ENCODE measurements around the gene KCNC1.

KCNC1 gene

GRCh38 chr11:17724020-17724908 lies 10.3 kb upstream of the KCNC1 start:
- Histone ChIP-seq H3K4me3 (ENCODE audit: low read length in 2 of 2) (no peak overlapping the region), H3K27me3 (ENCODE audit: control insufficient read depth in 2 of 2, insufficient read depth in 2 of 2, low read length in 2 of 2) (peaks cover 29 to 40% of the 10 kb centered on the region in 2 donors), H3K27ac (ENCODE audit: low read depth in 2 of 2, low read length in 2 of 2) (no peak overlapping the region), H3K36me3 (ENCODE audit: control insufficient read depth in 2 of 2, insufficient read depth in 2 of 2, low read length in 2 of 2) (no peaks in the 10 kb centered on the region), H3K9ac (ENCODE audit: low read depth in 1 of 2, low read length in 2 of 2) (no peak overlapping the region), H3K4me1 (ENCODE audit: control insufficient read depth in 2 of 2, insufficient read depth in 2 of 2, low read length in 2 of 2) (no peaks in the 10 kb centered on the region), H3K9me3 (ENCODE audit: control insufficient read depth in 2 of 2, low read length in 2 of 2) (no peaks in the 10 kb centered on the region)

GRCh38 chr11:17725174-17725573 lies 9.4 kb upstream of the KCNC1 start:
- peaks cover 26 to 40% of the 10 kb centered on the region in 2 donors for H3K27me3 ChIP-seq (ENCODE audit: control insufficient read depth in 2 of 2, insufficient read depth in 2 of 2, low read length in 2 of 2)
- no peak overlapping the region for H3K4me3 ChIP-seq (ENCODE audit: low read length in 2 of 2)
- no peak overlapping the region for H3K9ac ChIP-seq (ENCODE audit: low read depth in 1 of 2, low read length in 2 of 2)

GRCh38 chr11:17730137-17730536 lies 4.4 kb upstream of the KCNC1 start:
- Histone ChIP-seq H3K9ac (ENCODE audit: low read depth in 1 of 2, low read length in 2 of 2) (no peak overlapping the region), H3K27ac (ENCODE audit: low read depth in 2 of 2, low read length in 2 of 2) (no peak overlapping the region), H3K9me3 (ENCODE audit: control insufficient read depth in 2 of 2, low read length in 2 of 2) (no peaks in the 10 kb centered on the region), H3K27me3 (ENCODE audit: control insufficient read depth in 2 of 2, insufficient read depth in 2 of 2, low read length in 2 of 2) (peaks cover 27 to 30% of the 10 kb centered on the region in 2 donors), H3K4me3 (ENCODE audit: low read length in 2 of 2) (no peak overlapping the region), H3K36me3 (ENCODE audit: control insufficient read depth in 2 of 2, insufficient read depth in 2 of 2, low read length in 2 of 2) (no peaks in the 10 kb centered on the region), H3K4me1 (ENCODE audit: control insufficient read depth in 2 of 2, insufficient read depth in 2 of 2, low read length in 2 of 2) (no peaks in the 10 kb centered on the region)

More at GRCh38 chr11:17725174-17725573, 9.4 kb upstream of the KCNC1 start:
- no peaks in the 10 kb centered on the region for H3K9me3 ChIP-seq (ENCODE audit: control insufficient read depth in 2 of 2, low read length in 2 of 2)
- H3K4me1 ChIP-seq (ENCODE audit: control insufficient read depth in 2 of 2, insufficient read depth in 2 of 2, low read length in 2 of 2) = no peaks in the 10 kb centered on the region
- H3K36me3 ChIP-seq (ENCODE audit: control insufficient read depth in 2 of 2, insufficient read depth in 2 of 2, low read length in 2 of 2) = no peaks in the 10 kb centered on the region
- no peak overlapping the region for H3K27ac ChIP-seq (ENCODE audit: low read depth in 2 of 2, low read length in 2 of 2)

GRCh38 chr11:17730608-17731462 lies 3.7 kb upstream of the KCNC1 start:
- no peaks in the 10 kb centered on the region for H3K4me1 ChIP-seq (ENCODE audit: control insufficient read depth in 2 of 2, insufficient read depth in 2 of 2, low read length in 2 of 2)
- no peak overlapping the region for H3K4me3 ChIP-seq (ENCODE audit: low read length in 2 of 2)
- no peak overlapping the region for H3K27ac ChIP-seq (ENCODE audit: low read depth in 2 of 2, low read length in 2 of 2)
- H3K9ac ChIP-seq (ENCODE audit: low read depth in 1 of 2, low read length in 2 of 2) = no peak overlapping the region
- H3K36me3 ChIP-seq (ENCODE audit: control insufficient read depth in 2 of 2, insufficient read depth in 2 of 2, low read length in 2 of 2) = no peaks in the 10 kb centered on the region
- H3K27me3 ChIP-seq (ENCODE audit: control insufficient read depth in 2 of 2, insufficient read depth in 2 of 2, low read length in 2 of 2) = peaks cover 23 to 32% of the 10 kb centered on the region in 2 donors
- no peaks in the 10 kb centered on the region for H3K9me3 ChIP-seq (ENCODE audit: control insufficient read depth in 2 of 2, low read length in 2 of 2)

- Histone ChIP-seq H3K27ac (ENCODE audit: low read depth in 2 of 2, low read length in 2 of 2) (no peak overlapping the region), H3K27me3 (ENCODE audit: control insufficient read depth in 2 of 2, insufficient read depth in 2 of 2, low read length in 2 of 2) (peaks cover 35 to 53% of the 10 kb centered on the region in 2 donors), H3K4me1 (ENCODE audit: control insufficient read depth in 2 of 2, insufficient read depth in 2 of 2, low read length in 2 of 2) (no peaks in the 10 kb centered on the region), H3K9me3 (ENCODE audit: control insufficient read depth in 2 of 2, low read length in 2 of 2) (no peaks in the 10 kb centered on the region), H3K36me3 (ENCODE audit: control insufficient read depth in 2 of 2, insufficient read depth in 2 of 2, low read length in 2 of 2) (no peaks in the 10 kb centered on the region), H3K9ac (ENCODE audit: low read depth in 1 of 2, low read length in 2 of 2) (no peak overlapping the region), H3K4me3 (ENCODE audit: low read length in 2 of 2) (no peak overlapping the region)
Observed at GRCh38 chr11:17733261-17733660, 1.3 kb upstream of the KCNC1 start.

GRCh38 chr11:17734986-17735817 lies 621 bp downstream of the KCNC1 start:
- no peaks in the 10 kb centered on the region for H3K36me3 ChIP-seq (ENCODE audit: control insufficient read depth in 2 of 2, insufficient read depth in 2 of 2, low read length in 2 of 2)
- H3K27me3 ChIP-seq (ENCODE audit: control insufficient read depth in 2 of 2, insufficient read depth in 2 of 2, low read length in 2 of 2) = peaks cover 47 to 57% of the 10 kb centered on the region in 2 donors
- no peaks in the 10 kb centered on the region for H3K4me1 ChIP-seq (ENCODE audit: control insufficient read depth in 2 of 2, insufficient read depth in 2 of 2, low read length in 2 of 2)
- no peak overlapping the region for H3K4me3 ChIP-seq (ENCODE audit: low read length in 2 of 2)
- no peak overlapping the region for H3K9ac ChIP-seq (ENCODE audit: low read depth in 1 of 2, low read length in 2 of 2)
- no peaks in the 10 kb centered on the region for H3K9me3 ChIP-seq (ENCODE audit: control insufficient read depth in 2 of 2, low read length in 2 of 2)
- no peak overlapping the region for H3K27ac ChIP-seq (ENCODE audit: low read depth in 2 of 2, low read length in 2 of 2)

- Histone ChIP-seq H3K36me3 (ENCODE audit: control insufficient read depth in 2 of 2, insufficient read depth in 2 of 2, low read length in 2 of 2) (no peaks in the 10 kb centered on the region), H3K27me3 (ENCODE audit: control insufficient read depth in 2 of 2, insufficient read depth in 2 of 2, low read length in 2 of 2) (peaks cover 47 to 55% of the 10 kb centered on the region in 2 donors), H3K27ac (ENCODE audit: low read depth in 2 of 2, low read length in 2 of 2) (no peak overlapping the region), H3K4me1 (ENCODE audit: control insufficient read depth in 2 of 2, insufficient read depth in 2 of 2, low read length in 2 of 2) (no peaks in the 10 kb centered on the region), H3K9ac (ENCODE audit: low read depth in 1 of 2, low read length in 2 of 2) (no peak overlapping the region), H3K9me3 (ENCODE audit: control insufficient read depth in 2 of 2, low read length in 2 of 2) (no peaks in the 10 kb centered on the region), H3K4me3 (ENCODE audit: low read length in 2 of 2) (no peak overlapping the region)
Observed at GRCh38 chr11:17735818-17736578, 1.4 kb downstream of the KCNC1 start.

- H3K36me3 ChIP-seq (ENCODE audit: control insufficient read depth in 2 of 2, insufficient read depth in 2 of 2, low read length in 2 of 2) = no peaks in the 10 kb centered on the region
- no peak overlapping the region for H3K4me3 ChIP-seq (ENCODE audit: low read length in 2 of 2)
- no peaks in the 10 kb centered on the region for H3K9me3 ChIP-seq (ENCODE audit: control insufficient read depth in 2 of 2, low read length in 2 of 2)
- no peaks in the 10 kb centered on the region for H3K4me1 ChIP-seq (ENCODE audit: control insufficient read depth in 2 of 2, insufficient read depth in 2 of 2, low read length in 2 of 2)
- no peak overlapping the region for H3K27ac ChIP-seq (ENCODE audit: low read depth in 2 of 2, low read length in 2 of 2)
- no peak overlapping the region for H3K9ac ChIP-seq (ENCODE audit: low read depth in 1 of 2, low read length in 2 of 2)
- peaks cover 45 to 55% of the 10 kb centered on the region in 2 donors for H3K27me3 ChIP-seq (ENCODE audit: control insufficient read depth in 2 of 2, insufficient read depth in 2 of 2, low read length in 2 of 2)
Observed at GRCh38 chr11:17736579-17736893, 2.0 kb downstream of the KCNC1 start.

All from mucosa of rectum (tissue), 2 donors.